K562 (cell line): Measurements from ENCODE around the gene SLC37A4. TPM values are rescaled to one million over a fixed set of nuclear protein-coding genes. Genes with fewer than 3 reads are reported as not detected.

Experiments
- CHCHD3 ChIP-seq: fragments of 250-450 bp; sonication (Bioruptor Pico); IDR thresholded peaks from 2 replicates; pipeline ENCODE4 v2.1.2; 2022; ENCODE audit warnings: mild to moderate bottlenecking
- EP400 ChIP-seq: fragments of 450-650 bp; IDR thresholded peaks from 2 replicates; pipeline ENCODE4 v1.6.1; 2017; ENCODE audit warnings: antibody characterized with exemption, mild to moderate bottlenecking, moderate library complexity
- ETV1 ChIP-seq: fragments of 450-650 bp; conservative IDR thresholded peaks from 2 replicates; pipeline ENCODE4 v1.6.1; 2016; ENCODE audit warnings: missing genetic modification characterization, control low read depth, low read depth, missing compliant biosample characterization
- EWSR1 ChIP-seq: fragments of 450-650 bp; IDR thresholded peaks from 2 replicates; pipeline ENCODE4 v1.6.1; 2018; ENCODE audit warnings: borderline replicate concordance, mild to moderate bottlenecking, low read depth, moderate library complexity; ENCODE audit not compliant: partially characterized antibody
- GTF2E2 ChIP-seq: fragments of 200-800 bp; sonication (Bioruptor generic); IDR thresholded peaks from 2 replicates; pipeline ENCODE4 v1.6.1; 2016; ENCODE audit warnings: missing genetic modification characterization, missing compliant biosample characterization
- KLF6 ChIP-seq: fragments of 250-450 bp; sonication (Bioruptor Pico); IDR thresholded peaks from 2 replicates; pipeline ENCODE4 v1.4.0; 2020; ENCODE audit warnings: mild to moderate bottlenecking, moderate library complexity, borderline replicate concordance
- MCM7 ChIP-seq, 2 experiments: fragments of 450-650 bp; IDR thresholded peaks; 2 replicates each; pipeline ENCODE4 v1.6.1; 2016 to 2018
- NFATC3 ChIP-seq: fragments of 450-650 bp; IDR thresholded peaks from 2 replicates; pipeline ENCODE4 v1.6.1; 2017; ENCODE audit warnings: mild to moderate bottlenecking
- NFE2 ChIP-seq: IDR thresholded peaks from 2 replicates; pipeline ENCODE4 v1.6.1; 2014; ENCODE audit warnings: antibody characterized with exemption, low read depth
- RCOR1 ChIP-seq, 2 experiments: IDR thresholded peaks; 2 replicates each; pipeline ENCODE4 v1.6.1; 2012; ENCODE audit warnings: low read depth in 2 of 2, low read length in 2 of 2, borderline replicate concordance in 1 of 2, improper control_type of control experiment in 1 of 2
- RNF2 ChIP-seq: sonication (generic); IDR thresholded peaks from 2 replicates; pipeline ENCODE4 v1.6.1; 2016
- ZNF175 ChIP-seq: fragments of 200-800 bp; sonication (Bioruptor generic); IDR thresholded peaks from 2 replicates; pipeline ENCODE4 v1.6.1; 2016; ENCODE audit warnings: low read depth, mild to moderate bottlenecking, missing genetic modification characterization, missing compliant biosample characterization
- ZNF445 ChIP-seq: fragments of 250-450 bp; sonication (Bioruptor Pico); IDR thresholded peaks from 2 replicates; pipeline ENCODE4 v1.4.0; 2020; ENCODE audit warnings: low read depth, mild to moderate bottlenecking, moderate library complexity
- ZNF57 ChIP-seq: fragments of 450-650 bp; formaldehyde crosslinking; IDR thresholded peaks from 2 replicates; pipeline ENCODE4 v1.4.0; 2020; ENCODE audit warnings: mild to moderate bottlenecking, moderate library complexity
- ZNF583 ChIP-seq: fragments of 250-450 bp; sonication (Bioruptor Pico); IDR thresholded peaks from 2 replicates; pipeline ENCODE4 v1.4.0; 2020
- ZNF586 ChIP-seq: fragments of 450-650 bp; formaldehyde crosslinking; conservative IDR thresholded peaks from 2 replicates; pipeline ENCODE4 v1.4.0; 2020; ENCODE audit warnings: mild to moderate bottlenecking, moderate library complexity
- ZNF780A ChIP-seq: fragments of 250-450 bp; sonication (Bioruptor Pico); IDR thresholded peaks from 2 replicates; pipeline ENCODE4 v1.5.0; 2021; ENCODE audit warnings: mild to moderate bottlenecking
- ZSCAN32 ChIP-seq: fragments of 450-650 bp; formaldehyde crosslinking; IDR thresholded peaks from 2 replicates; pipeline ENCODE4 v1.4.0; 2020; ENCODE audit warnings: mild to moderate bottlenecking, moderate library complexity
- polyA plus RNA-seq, 8 experiments: library from polyadenylated mRNA; depleted of rRNA in 4 of 8; stranded (reverse) in 5 of 8; unstranded in 3 of 8; fragments of >200 nt; fragmentation: Nextera tagmentation in 2 of 8; fragmentation: Illumina TruSeq in 1 of 8; extraction: Ambion mirVana in 2 of 8; extraction: Trizol in 1 of 8; gene quantifications; 2 replicates each; pipeline versions ENCODE4 v1.2.1 to v1.2.3, GENCODE V29; 2011 to 2014; ENCODE audit warnings: inconsistent platforms in 1 of 8, missing spikeins in 1 of 8
- total RNA-seq, 7 experiments: library from RNA; depleted of rRNA in 6 of 7; stranded (reverse); fragments of >200 nt in 6 of 7; fragmentation: Illumina TruSeq in 2 of 7; extraction: Trizol in 2 of 7; gene quantifications; 2 replicates each; pipeline versions ENCODE4 v1.2.1 to v1.2.3, GENCODE V29; 2011 to 2021; ENCODE audit warnings: low replicate concordance in 1 of 7
- TF ChIP-seq, protein P1 (sequence below): fragments of 250-450 bp; sonication (Bioruptor Pico); IDR thresholded peaks from 2 replicates; pipeline ENCODE4 v1.5.0; 2020; ENCODE audit warnings: mild to moderate bottlenecking
- TF ChIP-seq, protein P2 (sequence below), 2 experiments: IDR thresholded peaks; 2 replicates each; pipeline ENCODE4 v1.6.1; 2011; ENCODE audit warnings: borderline replicate concordance in 1 of 2, control low read depth in 1 of 2, low read depth in 1 of 2, low read length in 1 of 2, mild to moderate bottlenecking in 1 of 2, mixed read lengths in 1 of 2, moderate library complexity in 1 of 2; ENCODE audit not compliant: insufficient read depth in 1 of 2, insufficient read length in 1 of 2, poor library complexity in 1 of 2, severe bottlenecking in 1 of 2; ENCODE audit errors: extremely low read depth in 1 of 2
- TF ChIP-seq, protein P3 (sequence below): fragments of 450-650 bp; IDR thresholded peaks from 2 replicates; pipeline ENCODE4 v1.6.1; 2018; ENCODE audit not compliant: partially characterized antibody

Gene SLC37A4
- total and polyA plus RNA-seq, 9 of the 15 experiments (the other 6 are each of a cell fraction or from before 2014, with no cell fraction given), result 24.7 to 73.9 (median 40.7) TPM

DNA sequence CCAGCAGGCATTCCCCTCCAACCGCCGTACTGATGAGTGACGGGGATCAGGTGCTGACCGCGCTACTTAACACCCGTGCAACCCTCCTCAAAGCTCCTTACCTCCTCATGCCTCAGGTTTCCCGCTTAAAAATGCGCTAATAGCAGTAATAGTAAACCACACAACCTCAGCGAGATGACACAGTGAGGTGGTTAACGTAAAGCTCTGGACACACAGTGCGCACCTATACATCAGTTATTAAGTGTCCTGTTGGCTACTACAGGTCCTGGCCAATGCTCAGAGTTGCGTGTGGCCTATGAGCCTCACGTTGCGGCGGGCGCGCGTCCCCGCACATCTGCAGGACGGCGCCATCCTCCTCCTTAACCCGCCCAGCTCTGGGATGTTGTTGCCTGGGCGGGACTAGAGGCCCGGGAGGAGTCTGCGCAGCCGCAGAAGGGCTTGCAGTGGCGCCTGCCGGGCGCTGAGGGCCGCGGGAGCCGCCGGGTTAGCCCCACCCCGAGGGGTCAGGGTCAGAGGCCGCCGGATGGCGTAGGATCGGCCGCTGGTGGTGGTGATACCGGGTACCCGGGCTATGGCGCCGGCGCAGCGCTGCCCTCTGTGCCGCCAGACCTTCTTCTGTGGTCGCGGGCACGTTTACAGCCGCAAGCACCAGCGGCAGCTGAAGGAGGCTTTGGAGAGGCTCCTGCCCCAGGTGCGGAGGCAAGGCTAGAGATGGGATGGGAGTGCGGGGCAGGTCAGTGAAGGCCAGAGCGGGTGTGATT lies 32.9 kb downstream of the SLC37A4 start, which contains the start of gene CENATAC (continued):
- TF ChIP-seq ZNF57 (CRISPR knock-in tag) (no peak), GTF2E2 (no peak), RCOR1 (IDR thresholded peaks at IDR 0.05; ENCODE audit: borderline replicate concordance in 1 of 2, low read depth in 2 of 2, low read length in 2 of 2) (peak in 1 of 2 experiments; percentile 71; a peak in 1 of 4 replicates), ZNF780A (no peak), ZNF445 (CRISPR knock-in tag) (no peak), ZNF583 (CRISPR knock-in tag) (peak; percentile 57; the same call in 1 of the 2 replicates), MCM7 (IDR thresholded peaks at IDR 0.05) (no peak), EP400 (peak; percentile 70), RNF2 (no peak), ETV1 (tag) (0 out of 2 replicates have a peak, but pooled peaks have one; percentile 38), NFATC3 (no peak), ZNF175 (CRISPR knock-in tag) (no peak), CHCHD3 (CRISPR knock-in tag) (no peak), NFE2 (no peak), KLF6 (CRISPR knock-in tag) (0 out of 2 replicates have a peak, but pooled peaks have one; percentile 12), EWSR1 (no peak), ZSCAN32 (CRISPR knock-in tag) (no peak), ZNF586 (CRISPR knock-in tag) (no peak)
- TF ChIP-seq, protein P1, sequence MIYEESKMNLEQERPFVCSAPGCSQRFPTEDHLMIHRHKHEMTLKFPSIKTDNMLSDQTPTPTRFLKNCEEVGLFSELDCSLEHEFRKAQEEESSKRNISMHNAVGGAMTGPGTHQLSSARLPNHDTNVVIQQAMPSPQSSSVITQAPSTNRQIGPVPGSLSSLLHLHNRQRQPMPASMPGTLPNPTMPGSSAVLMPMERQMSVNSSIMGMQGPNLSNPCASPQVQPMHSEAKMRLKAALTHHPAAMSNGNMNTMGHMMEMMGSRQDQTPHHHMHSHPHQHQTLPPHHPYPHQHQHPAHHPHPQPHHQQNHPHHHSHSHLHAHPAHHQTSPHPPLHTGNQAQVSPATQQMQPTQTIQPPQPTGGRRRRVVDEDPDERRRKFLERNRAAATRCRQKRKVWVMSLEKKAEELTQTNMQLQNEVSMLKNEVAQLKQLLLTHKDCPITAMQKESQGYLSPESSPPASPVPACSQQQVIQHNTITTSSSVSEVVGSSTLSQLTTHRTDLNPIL (CRISPR knock-in tag), result no peak
- TF ChIP-seq, protein P2, sequence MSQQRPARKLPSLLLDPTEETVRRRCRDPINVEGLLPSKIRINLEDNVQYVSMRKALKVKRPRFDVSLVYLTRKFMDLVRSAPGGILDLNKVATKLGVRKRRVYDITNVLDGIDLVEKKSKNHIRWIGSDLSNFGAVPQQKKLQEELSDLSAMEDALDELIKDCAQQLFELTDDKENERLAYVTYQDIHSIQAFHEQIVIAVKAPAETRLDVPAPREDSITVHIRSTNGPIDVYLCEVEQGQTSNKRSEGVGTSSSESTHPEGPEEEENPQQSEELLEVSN (IDR thresholded peaks at IDR 0.05; ENCODE audit: borderline replicate concordance in 1 of 2, extremely low read depth in 1 of 2, insufficient read depth in 1 of 2, insufficient read length in 1 of 2, low read depth in 1 of 2, low read length in 1 of 2, poor library complexity in 1 of 2, severe bottlenecking in 1 of 2), result peak; percentile 74 to 84
- TF ChIP-seq, protein P3, sequence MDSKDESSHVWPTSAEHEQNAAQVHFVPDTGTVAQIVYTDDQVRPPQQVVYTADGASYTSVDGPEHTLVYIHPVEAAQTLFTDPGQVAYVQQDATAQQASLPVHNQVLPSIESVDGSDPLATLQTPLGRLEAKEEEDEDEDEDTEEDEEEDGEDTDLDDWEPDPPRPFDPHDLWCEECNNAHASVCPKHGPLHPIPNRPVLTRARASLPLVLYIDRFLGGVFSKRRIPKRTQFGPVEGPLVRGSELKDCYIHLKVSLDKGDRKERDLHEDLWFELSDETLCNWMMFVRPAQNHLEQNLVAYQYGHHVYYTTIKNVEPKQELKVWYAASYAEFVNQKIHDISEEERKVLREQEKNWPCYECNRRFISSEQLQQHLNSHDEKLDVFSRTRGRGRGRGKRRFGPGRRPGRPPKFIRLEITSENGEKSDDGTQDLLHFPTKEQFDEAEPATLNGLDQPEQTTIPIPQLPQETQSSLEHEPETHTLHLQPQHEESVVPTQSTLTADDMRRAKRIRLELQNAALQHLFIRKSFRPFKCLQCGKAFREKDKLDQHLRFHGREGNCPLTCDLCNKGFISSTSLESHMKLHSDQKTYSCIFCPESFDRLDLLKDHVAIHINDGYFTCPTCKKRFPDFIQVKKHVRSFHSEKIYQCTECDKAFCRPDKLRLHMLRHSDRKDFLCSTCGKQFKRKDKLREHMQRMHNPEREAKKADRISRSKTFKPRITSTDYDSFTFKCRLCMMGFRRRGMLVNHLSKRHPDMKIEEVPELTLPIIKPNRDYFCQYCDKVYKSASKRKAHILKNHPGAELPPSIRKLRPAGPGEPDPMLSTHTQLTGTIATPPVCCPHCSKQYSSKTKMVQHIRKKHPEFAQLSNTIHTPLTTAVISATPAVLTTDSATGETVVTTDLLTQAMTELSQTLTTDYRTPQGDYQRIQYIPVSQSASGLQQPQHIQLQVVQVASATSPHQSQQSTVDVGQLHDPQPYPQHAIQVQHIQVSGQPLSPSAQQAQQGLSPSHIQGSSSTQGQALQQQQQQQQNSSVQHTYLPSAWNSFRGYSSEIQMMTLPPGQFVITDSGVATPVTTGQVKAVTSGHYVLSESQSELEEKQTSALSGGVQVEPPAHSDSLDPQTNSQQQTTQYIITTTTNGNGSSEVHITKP, result no peak
